K562 (cell line): ENCODE measurements around the gene PRR7. TPM values are rescaled to one million over a fixed set of nuclear protein-coding genes. Genes with fewer than 3 reads are reported as not detected.

Source experiments
- ASH1L ChIP-seq: fragments of 450-650 bp; IDR thresholded peaks from 2 replicates; pipeline ENCODE4 v1.6.1; 2018; ENCODE audit warnings: borderline replicate concordance, mild to moderate bottlenecking, low read depth; ENCODE audit not compliant: partially characterized antibody
- CCNT2 ChIP-seq: IDR thresholded peaks from 2 replicates; pipeline ENCODE4 v1.6.1; 2011; ENCODE audit warnings: borderline replicate concordance, low read depth, mild to moderate bottlenecking, moderate library complexity, mixed read lengths, low read length; ENCODE audit not compliant: insufficient read length; ENCODE audit errors: extremely low read depth
- GABPB2 ChIP-seq: fragments of 250-450 bp; sonication (Bioruptor Pico); conservative IDR thresholded peaks from 2 replicates; pipeline ENCODE4 v1.5.1; 2021; ENCODE audit warnings: mild to moderate bottlenecking
- L3MBTL2 ChIP-seq: fragments of 450-650 bp; IDR thresholded peaks from 2 replicates; pipeline ENCODE4 v1.6.1; 2016; ENCODE audit warnings: mild to moderate bottlenecking, moderate library complexity
- OTX1 ChIP-seq: fragments of 450-650 bp; formaldehyde crosslinking; IDR thresholded peaks from 2 replicates; pipeline ENCODE4 v1.4.0; 2022; ENCODE audit warnings: mild to moderate bottlenecking
- POLR3G ChIP-seq: IDR thresholded peaks from 2 replicates; pipeline ENCODE4 v1.6.1; 2011; ENCODE audit not compliant: insufficient read length, insufficient replicate concordance; ENCODE audit errors: extremely low read depth
- SP2 ChIP-seq: IDR thresholded peaks from 2 replicates; pipeline ENCODE4 v1.6.1; 2011; ENCODE audit warnings: mild to moderate bottlenecking, low read depth, low read length, moderate library complexity; ENCODE audit not compliant: poor library complexity, severe bottlenecking; ENCODE audit errors: extremely low read depth
- STAG1 ChIP-seq: sonication (generic); formaldehyde crosslinking; IDR thresholded peaks from 2 replicates; pipeline ENCODE4 v1.5.0; 2020; ENCODE audit warnings: missing genetic modification reagents, borderline replicate concordance
- TARDBP ChIP-seq: fragments of 450-650 bp; IDR thresholded peaks from 2 replicates; pipeline ENCODE4 v1.6.1; 2016
- ZBED1 ChIP-seq: IDR thresholded peaks from 2 replicates; pipeline ENCODE4 v1.6.1; 2014
- ZNF175 ChIP-seq: fragments of 200-800 bp; sonication (Bioruptor generic); IDR thresholded peaks from 2 replicates; pipeline ENCODE4 v1.6.1; 2016; ENCODE audit warnings: low read depth, mild to moderate bottlenecking, missing genetic modification characterization, missing compliant biosample characterization
- ZNF436 ChIP-seq: fragments of 250-450, 450-650 bp; sonication (Bioruptor Pico); formaldehyde crosslinking; IDR thresholded peaks from 2 replicates; pipeline ENCODE4 v1.7.0; 2020; ENCODE audit warnings: mild to moderate bottlenecking
- polyA plus RNA-seq, 8 experiments: library from polyadenylated mRNA; depleted of rRNA in 4 of 8; stranded (reverse) in 5 of 8; unstranded in 3 of 8; fragments of >200 nt; fragmentation: Nextera tagmentation in 2 of 8; fragmentation: Illumina TruSeq in 1 of 8; extraction: Ambion mirVana in 2 of 8; extraction: Trizol in 1 of 8; gene quantifications; 2 replicates each; pipeline versions ENCODE4 v1.2.1 to v1.2.3, GENCODE V29; 2011 to 2014; ENCODE audit warnings: inconsistent platforms in 1 of 8, missing spikeins in 1 of 8
- total RNA-seq, 7 experiments: library from RNA; depleted of rRNA in 6 of 7; stranded (reverse); fragments of >200 nt in 6 of 7; fragmentation: Illumina TruSeq in 2 of 7; extraction: Trizol in 2 of 7; gene quantifications; 2 replicates each; pipeline versions ENCODE4 v1.2.1 to v1.2.3, GENCODE V29; 2011 to 2021; ENCODE audit warnings: low replicate concordance in 1 of 7
- TF ChIP-seq, protein P1 (sequence below): fragments of 250-450 bp; sonication (Bioruptor Pico); IDR thresholded peaks from 2 replicates; pipeline ENCODE4 v1.8.0; 2021; ENCODE audit warnings: borderline replicate concordance, mild to moderate bottlenecking, moderate library complexity; ENCODE audit not compliant: poor library complexity, severe bottlenecking
- TF ChIP-seq, protein P2 (sequence below): fragments of 450-650 bp; IDR thresholded peaks from 2 replicates; pipeline ENCODE4 v1.6.1; 2016; ENCODE audit warnings: low read depth

PRR7 gene
- total and polyA plus RNA-seq, 9 of the 15 experiments (the other 6 are each of a cell fraction or from before 2014, with no cell fraction given): 0.80 to 11.3 (median 10.4) TPM; not detected in 4

DNA sequence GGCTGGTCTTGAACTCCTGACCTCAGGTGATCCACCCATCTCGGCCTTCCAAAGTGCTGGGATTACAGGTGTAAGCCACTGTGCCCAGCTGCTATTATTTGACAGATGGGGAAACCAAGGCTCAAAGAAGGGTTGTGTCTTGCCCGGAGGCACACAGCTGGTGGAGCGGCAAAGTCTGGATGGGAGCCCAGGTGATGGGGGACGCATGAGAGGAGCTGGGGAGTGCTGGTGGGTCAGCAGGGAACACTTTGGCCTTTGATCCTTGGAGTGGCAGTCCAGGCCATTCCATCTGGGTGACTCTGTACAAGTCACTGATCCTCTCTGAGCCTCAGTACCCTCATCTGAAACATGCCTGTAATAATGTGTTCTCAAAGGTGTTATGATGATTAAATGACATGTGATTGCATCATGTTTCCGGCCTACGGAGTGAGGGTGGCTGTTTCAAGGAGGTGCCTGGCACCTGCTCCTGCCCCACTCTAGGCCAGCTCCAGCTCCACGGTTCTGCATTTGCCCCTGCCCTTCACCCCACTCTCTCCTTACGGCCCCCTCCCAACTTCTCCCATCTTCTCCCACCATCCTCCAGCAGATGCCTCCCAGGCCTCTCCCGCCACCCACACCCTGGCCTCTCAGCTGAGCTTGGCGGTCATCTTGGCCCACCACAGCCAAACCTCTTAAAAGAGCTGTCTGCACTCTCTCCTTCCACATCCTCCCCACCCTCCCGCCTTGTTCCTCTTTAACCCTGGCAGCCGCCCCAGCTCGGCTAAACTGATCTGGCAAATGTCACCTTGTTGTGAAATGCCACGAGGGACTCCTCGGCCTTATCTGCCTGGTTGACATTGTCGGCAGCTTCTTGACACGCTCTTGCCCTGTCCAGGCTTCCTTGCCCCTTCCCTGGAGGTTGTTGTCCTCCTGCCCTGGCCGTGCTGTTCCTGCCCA, 32.4 kb downstream of the PRR7 start (continued):
- TF ChIP-seq, protein P1, sequence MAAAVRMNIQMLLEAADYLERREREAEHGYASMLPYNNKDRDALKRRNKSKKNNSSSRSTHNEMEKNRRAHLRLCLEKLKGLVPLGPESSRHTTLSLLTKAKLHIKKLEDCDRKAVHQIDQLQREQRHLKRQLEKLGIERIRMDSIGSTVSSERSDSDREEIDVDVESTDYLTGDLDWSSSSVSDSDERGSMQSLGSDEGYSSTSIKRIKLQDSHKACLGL (CRISPR knock-in tag): no peak
- TF ChIP-seq GABPB2 (CRISPR knock-in tag) (no peak), POLR3G (no peak), TARDBP (no peak), ZNF175 (CRISPR knock-in tag) (peak; percentile 71; the same call in 1 of the 2 replicates), SP2 (no peak), OTX1 (CRISPR knock-in tag) (peak; percentile 80), CCNT2 (no peak), L3MBTL2 (peak; percentile 81), ASH1L (no peak), STAG1 (no peak), ZNF436 (CRISPR knock-in tag) (no peak), ZBED1 (no peak)
- TF ChIP-seq, protein P2, sequence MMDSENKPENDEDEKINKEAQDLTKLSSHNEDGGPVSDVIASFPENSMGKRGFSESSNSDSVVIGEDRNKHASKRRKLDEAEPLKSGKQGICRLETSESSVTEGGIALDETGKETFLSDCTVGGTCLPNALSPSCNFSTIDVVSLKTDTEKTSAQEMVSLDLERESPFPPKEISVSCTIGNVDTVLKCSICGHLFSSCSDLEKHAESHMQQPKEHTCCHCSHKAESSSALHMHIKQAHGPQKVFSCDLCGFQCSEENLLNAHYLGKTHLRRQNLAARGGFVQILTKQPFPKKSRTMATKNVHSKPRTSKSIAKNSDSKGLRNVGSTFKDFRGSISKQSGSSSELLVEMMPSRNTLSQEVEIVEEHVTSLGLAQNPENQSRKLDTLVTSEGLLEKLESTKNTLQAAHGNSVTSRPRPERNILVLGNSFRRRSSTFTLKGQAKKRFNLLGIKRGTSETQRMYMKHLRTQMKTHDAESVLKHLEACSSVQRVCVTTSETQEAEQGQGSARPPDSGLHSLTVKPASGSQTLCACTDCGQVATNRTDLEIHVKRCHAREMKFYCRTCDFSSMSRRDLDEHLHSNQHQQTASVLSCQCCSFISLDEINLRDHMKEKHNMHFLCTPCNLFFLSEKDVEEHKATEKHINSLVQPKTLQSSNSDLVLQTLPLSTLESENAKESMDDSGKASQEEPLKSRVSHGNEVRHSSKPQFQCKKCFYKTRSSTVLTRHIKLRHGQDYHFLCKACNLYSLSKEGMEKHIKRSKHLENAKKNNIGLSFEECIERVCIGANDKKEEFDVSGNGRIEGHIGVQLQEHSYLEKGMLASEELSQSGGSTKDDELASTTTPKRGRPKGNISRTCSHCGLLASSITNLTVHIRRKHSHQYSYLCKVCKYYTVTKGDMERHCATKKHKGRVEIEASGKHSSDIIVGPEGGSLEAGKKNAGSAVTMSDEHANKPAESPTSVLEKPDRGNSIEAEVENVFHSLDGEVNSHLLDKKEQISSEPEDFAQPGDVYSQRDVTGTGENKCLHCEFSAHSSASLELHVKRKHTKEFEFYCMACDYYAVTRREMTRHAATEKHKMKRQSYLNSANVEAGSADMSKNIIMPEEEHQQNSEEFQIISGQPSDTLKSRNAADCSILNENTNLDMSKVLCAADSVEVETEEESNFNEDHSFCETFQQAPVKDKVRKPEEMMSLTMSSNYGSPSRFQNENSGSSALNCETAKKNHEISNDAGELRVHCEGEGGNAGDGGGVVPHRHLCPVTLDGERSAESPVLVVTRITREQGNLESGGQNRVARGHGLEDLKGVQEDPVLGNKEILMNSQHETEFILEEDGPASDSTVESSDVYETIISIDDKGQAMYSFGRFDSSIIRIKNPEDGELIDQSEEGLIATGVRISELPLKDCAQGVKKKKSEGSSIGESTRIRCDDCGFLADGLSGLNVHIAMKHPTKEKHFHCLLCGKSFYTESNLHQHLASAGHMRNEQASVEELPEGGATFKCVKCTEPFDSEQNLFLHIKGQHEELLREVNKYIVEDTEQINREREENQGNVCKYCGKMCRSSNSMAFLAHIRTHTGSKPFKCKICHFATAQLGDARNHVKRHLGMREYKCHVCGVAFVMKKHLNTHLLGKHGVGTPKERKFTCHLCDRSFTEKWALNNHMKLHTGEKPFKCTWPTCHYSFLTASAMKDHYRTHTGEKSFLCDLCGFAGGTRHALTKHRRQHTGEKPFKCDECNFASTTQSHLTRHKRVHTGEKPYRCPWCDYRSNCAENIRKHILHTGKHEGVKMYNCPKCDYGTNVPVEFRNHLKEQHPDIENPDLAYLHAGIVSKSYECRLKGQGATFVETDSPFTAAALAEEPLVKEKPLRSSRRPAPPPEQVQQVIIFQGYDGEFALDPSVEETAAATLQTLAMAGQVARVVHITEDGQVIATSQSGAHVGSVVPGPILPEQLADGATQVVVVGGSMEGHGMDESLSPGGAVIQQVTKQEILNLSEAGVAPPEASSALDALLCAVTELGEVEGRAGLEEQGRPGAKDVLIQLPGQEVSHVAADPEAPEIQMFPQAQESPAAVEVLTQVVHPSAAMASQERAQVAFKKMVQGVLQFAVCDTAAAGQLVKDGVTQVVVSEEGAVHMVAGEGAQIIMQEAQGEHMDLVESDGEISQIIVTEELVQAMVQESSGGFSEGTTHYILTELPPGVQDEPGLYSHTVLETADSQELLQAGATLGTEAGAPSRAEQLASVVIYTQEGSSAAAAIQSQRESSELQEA: no peak
